HUES64 (cell line): ENCODE measurements around the gene B4GALT2.
A peak's percentile ranks its signal among the peaks of the same experiment; 100 is the strongest.

ENCODE experiments used
- H3K27ac ChIP-seq: 2 replicates; pipeline ENCODE4 v1.7.0; 2013; ENCODE audit warnings: low read depth, low read length, inconsistent platforms
- H3K27me3 ChIP-seq: 2 replicates; pipeline ENCODE4 v1.6.1; 2013; ENCODE audit warnings: mild to moderate bottlenecking, low read length; ENCODE audit not compliant: insufficient read depth
- H3K36me3 ChIP-seq: 2 replicates; pipeline ENCODE4 v1.6.1; 2013; ENCODE audit warnings: mild to moderate bottlenecking, low read length; ENCODE audit not compliant: insufficient read depth
- H3K4me1 ChIP-seq: 2 replicates; pipeline ENCODE4 v1.6.1; 2013; ENCODE audit warnings: mild to moderate bottlenecking, low read length, moderate library complexity; ENCODE audit not compliant: insufficient read depth
- H3K4me3 ChIP-seq: 2 replicates; pipeline ENCODE4 v1.5.1; 2013; ENCODE audit warnings: mild to moderate bottlenecking, low read length, moderate library complexity
- H3K9ac ChIP-seq: 2 replicates; pipeline ENCODE4 v1.6.1; 2013; ENCODE audit warnings: mild to moderate bottlenecking, low read depth, low read length
- H3K9me3 ChIP-seq: 2 replicates; pipeline ENCODE4 v1.6.1; 2013; ENCODE audit warnings: low read depth, low read length; ENCODE audit not compliant: insufficient read depth
- WGBS: fragments of 150-250, 120-280 bp; methylation state at CpG from one replicate; pipeline ENCODE4 v1.1.7; 2013; ENCODE audit warnings: missing lambda C conversion rate; 5-methylcytosine and 5-hydroxymethylcytosine counted together

The B4GALT2 gene

DNA sequence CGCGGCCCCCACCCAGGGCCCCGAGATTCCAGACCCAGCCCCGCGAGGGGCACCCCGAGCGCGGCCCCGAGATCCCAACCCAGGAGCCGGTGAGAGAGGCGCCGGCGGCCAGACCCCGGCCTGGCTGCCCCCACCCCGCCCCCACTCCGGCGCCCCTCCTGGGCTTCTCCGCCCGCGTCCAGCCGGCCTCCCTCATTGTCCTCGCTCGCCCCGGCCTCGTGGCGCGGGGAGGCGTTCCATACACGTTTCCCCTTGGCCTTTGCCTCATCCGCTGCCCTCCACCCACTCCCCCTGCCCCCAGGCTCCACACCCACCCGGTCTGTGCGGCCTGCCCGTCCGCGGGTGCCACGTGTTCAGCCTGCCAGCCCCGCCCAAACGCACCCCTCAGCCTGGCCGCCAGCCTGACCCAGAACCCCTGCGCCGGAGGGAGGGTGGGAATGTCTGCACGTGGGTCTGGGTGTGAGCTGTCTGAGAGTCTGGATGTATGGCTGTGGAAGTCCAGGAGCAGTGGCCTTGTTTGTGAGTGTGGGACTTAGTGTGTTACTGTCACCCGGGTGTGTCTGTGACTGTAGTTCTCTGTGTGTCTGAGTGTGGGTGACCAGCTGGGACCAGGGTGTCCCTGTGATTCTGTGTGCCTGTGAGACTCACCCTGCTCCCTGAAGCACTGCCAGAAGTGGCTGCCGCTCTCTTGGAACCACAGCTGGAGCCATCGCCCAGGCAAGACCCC lies 681 bp downstream of the B4GALT2 start:
- Histone ChIP-seq H3K36me3 (peaks cover 44% of the 10 kb centered on the region), H3K27ac (no peak overlapping the region)
- WGBS = 4% methylated on average over 45 of the region's 45 CpGs

DNA sequence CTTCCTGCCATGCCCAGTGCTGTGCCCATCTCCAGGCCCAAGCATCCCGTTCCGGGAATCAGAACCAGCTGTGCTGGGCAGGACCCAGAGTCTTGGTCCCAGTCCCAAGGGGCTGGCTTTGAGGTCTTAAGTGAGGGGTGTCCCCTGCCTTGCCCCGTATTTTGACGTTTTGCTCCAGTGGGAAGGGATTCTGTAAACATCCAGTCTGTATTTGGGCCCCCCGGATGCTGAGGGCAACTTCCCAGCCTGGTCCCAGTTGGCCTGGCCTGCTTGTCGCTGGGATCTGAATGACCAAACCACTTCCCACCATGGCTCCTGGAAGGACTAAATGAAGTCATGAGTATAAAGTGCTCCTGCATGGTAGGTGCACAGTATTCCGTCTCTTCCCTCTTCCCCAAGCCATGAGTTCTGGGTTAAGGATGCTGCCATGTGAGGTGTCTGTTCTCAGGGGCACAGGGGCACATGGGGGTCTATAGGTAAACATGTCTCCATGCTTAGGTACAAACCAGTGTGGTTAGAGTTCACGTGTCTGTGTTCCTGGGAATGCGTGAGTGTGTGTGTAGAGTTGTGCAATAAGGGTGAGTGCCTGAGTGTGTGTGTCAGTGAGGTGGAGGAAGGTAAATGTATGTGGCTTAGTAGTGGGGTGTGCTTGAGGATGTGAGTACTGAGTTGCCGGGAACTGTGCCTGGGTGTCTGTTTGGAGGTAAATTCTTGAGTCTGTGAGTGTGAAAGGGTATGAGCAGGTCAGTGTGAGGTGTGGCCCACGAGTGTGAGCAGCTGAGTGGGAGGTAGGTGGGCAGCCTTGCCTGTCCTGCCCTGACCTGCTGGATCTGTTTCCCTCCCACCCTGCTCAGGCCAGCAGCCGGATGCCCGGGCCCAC lies 1.5 kb downstream of the B4GALT2 start:
- Histone ChIP-seq H3K27ac (no peak overlapping the region), H3K27me3 (no peaks in the 10 kb centered on the region), H3K4me3 (peak overlapping the region; percentile 88), H3K36me3 (peaks cover 51% of the 10 kb centered on the region), H3K9me3 (no peaks in the 10 kb centered on the region), H3K9ac (peak overlapping the region; percentile 77), H3K4me1 (peaks cover 16% of the 10 kb centered on the region; the same call in 1 of the 2 replicates)
- 85% methylated on average over 13 of the region's 13 CpGs for WGBS

More for the DNA sequence above, 681 bp downstream of the B4GALT2 start:
- peaks cover 16% of the 10 kb centered on the region; the same call in 1 of the 2 replicates for H3K4me1 ChIP-seq
- H3K27me3 ChIP-seq = no peaks in the 10 kb centered on the region
- H3K9ac ChIP-seq = peak overlapping the region; percentile 77
- H3K4me3 ChIP-seq = peak overlapping the region; percentile 88
- no peaks in the 10 kb centered on the region for H3K9me3 ChIP-seq

DNA sequence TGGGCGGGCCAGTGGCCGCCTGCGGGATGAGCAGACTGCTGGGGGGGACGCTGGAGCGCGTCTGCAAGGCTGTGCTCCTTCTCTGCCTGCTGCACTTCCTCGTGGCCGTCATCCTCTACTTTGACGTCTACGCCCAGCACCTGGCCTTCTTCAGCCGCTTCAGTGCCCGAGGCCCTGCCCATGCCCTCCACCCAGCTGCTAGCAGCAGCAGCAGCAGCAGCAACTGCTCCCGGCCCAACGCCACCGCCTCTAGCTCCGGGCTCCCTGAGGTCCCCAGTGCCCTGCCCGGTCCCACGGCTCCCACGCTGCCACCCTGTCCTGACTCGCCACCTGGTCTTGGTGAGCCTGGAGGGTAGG lies 2.1 kb downstream of the B4GALT2 start:
- Histone ChIP-seq H3K9me3 (no peaks in the 10 kb centered on the region), H3K36me3 (peaks cover 56% of the 10 kb centered on the region), H3K4me3 (no peak overlapping the region), H3K9ac (no peak overlapping the region), H3K27me3 (no peaks in the 10 kb centered on the region), H3K27ac (no peak overlapping the region), H3K4me1 (peaks cover 12% of the 10 kb centered on the region; the same call in 1 of the 2 replicates)
- WGBS = 92% methylated on average over 20 of the region's 20 CpGs

DNA sequence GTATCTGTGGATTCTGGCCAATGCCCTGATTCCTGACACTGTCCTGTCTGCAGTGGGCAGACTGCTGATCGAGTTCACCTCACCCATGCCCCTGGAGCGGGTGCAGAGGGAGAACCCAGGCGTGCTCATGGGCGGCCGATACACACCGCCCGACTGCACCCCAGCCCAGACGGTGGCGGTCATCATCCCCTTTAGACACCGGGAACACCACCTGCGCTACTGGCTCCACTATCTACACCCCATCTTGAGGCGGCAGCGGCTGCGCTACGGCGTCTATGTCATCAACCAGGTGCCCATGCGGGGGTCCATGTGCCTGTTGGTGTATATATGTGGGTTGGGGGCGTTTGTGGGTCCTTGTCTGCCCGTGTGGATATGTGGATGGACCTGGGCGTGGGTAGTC lies 2.6 kb downstream of the B4GALT2 start:
- Histone ChIP-seq H3K4me3 (no peak overlapping the region), H3K9me3 (no peaks in the 10 kb centered on the region), H3K27ac (no peak overlapping the region), H3K4me1 (peaks cover 12% of the 10 kb centered on the region; the same call in 1 of the 2 replicates), H3K9ac (no peak overlapping the region), H3K27me3 (no peaks in the 10 kb centered on the region), H3K36me3 (peaks cover 54% of the 10 kb centered on the region)
- 97% methylated on average over 20 of the region's 20 CpGs for WGBS

DNA sequence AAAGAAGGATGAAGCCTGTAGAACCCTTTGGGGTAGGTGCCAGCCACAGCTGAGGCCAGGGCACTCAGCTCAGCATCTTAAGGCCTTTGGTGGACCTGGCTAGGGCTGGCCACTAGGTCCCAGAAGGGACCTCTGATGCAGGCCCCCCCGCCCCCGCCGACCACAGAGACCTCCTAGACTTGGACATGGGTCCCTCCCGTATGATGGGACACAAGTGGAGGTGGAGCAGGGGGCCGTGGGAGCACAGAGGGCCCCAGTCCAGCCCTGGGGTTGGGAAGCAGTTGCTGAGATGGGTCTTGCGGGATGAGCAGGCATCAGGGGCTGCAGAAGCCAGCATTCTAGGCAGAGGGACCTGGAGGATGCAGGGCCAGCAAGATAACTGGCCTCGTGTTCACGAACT lies 3.2 kb downstream of the B4GALT2 start:
- H3K27me3 ChIP-seq = no peaks in the 10 kb centered on the region
- no peak overlapping the region for H3K4me3 ChIP-seq
- H3K9ac ChIP-seq = no peak overlapping the region
- 93% methylated on average over 8 of the region's 8 CpGs for WGBS
- H3K4me1 ChIP-seq = peaks cover 12% of the 10 kb centered on the region; the same call in 1 of the 2 replicates
- H3K27ac ChIP-seq = no peak overlapping the region
- H3K9me3 ChIP-seq = no peaks in the 10 kb centered on the region
- H3K36me3 ChIP-seq = peaks cover 53% of the 10 kb centered on the region

DNA sequence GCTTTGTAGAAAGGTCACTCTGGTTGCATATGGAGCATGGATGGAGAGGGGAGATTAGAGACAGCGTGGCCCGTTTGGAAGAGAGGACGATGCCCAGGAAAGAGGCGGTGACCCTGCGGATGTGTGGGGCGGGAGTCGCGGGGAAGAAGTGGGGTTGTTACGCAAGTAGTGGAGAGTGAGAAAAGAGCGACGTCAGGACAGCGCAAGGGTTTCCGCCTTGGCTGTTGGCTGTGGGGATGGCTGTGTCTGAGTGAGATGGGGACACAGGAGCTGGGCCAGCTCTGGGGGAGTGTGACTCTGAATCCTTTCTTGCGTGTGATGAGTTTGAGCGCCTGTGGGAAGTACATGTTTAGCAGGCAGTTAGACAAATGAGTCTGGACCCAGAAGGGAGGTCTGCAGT lies 3.8 kb downstream of the B4GALT2 start:
- Histone ChIP-seq H3K9ac (no peak overlapping the region), H3K36me3 (peaks cover 49% of the 10 kb centered on the region)

DNA sequence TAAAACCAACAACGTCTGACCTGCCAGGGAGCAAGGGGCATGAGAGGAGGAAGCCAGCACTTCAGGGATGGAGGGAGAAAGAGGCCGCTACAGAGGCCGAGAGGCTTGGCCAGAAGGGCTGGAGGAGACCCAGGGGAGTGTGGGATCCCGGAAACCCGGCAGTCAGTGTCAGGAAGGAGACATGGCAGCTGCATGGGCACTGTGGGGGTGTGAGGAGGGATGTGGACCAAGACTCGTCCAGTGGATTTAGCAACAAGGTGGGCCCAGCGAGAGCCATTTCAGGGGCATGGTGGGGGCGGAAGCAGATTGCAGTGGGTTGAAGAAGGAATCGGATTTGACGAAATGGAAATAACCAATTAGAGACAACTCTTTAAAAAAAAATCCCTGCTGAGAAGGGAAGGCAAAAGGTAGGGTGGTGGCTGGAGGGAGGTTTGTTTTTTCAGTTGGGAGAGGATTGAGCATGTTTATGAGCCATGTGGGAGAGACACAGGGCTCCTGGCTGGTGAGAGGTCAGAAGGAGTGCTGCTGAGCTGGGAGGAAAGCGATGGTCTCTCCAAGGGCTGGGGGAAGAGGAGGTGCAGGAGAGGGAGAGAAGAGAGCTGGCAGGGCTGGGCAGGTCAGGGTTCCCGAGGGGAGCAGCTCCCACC lies 4.4 kb downstream of the B4GALT2 start:
- Histone ChIP-seq H3K9ac (no peak overlapping the region), H3K4me3 (no peak overlapping the region), H3K27me3 (no peaks in the 10 kb centered on the region), H3K4me1 (peaks cover 8% of the 10 kb centered on the region; the same call in 1 of the 2 replicates), H3K36me3 (peaks cover 44% of the 10 kb centered on the region), H3K27ac (no peak overlapping the region), H3K9me3 (no peaks in the 10 kb centered on the region)
- WGBS = 88% methylated on average over 12 of the region's 12 CpGs

More for the DNA sequence above, 3.8 kb downstream of the B4GALT2 start:
- Histone ChIP-seq H3K27me3 (no peaks in the 10 kb centered on the region), H3K27ac (no peak overlapping the region), H3K4me1 (peaks cover 12% of the 10 kb centered on the region; the same call in 1 of the 2 replicates), H3K9me3 (no peaks in the 10 kb centered on the region), H3K4me3 (no peak overlapping the region)
- WGBS = 92% methylated on average over 15 of the region's 15 CpGs

DNA sequence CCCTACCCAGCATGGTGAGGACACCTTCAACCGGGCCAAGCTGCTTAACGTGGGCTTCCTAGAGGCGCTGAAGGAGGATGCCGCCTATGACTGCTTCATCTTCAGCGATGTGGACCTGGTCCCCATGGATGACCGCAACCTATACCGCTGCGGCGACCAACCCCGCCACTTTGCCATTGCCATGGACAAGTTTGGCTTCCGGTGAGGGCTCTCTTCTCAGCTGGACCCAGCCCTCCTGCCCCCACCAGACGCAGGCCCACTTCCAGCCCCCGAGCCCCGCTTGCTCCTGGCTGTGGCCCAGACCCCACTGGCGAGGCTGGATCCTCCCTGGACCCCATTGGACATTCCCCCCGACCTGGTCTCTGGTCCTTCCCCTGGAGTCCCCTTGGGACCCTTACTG lies 5.8 kb downstream of the B4GALT2 start:
- Histone ChIP-seq H3K4me3 (no peak overlapping the region), H3K27ac (no peak overlapping the region)

DNA sequence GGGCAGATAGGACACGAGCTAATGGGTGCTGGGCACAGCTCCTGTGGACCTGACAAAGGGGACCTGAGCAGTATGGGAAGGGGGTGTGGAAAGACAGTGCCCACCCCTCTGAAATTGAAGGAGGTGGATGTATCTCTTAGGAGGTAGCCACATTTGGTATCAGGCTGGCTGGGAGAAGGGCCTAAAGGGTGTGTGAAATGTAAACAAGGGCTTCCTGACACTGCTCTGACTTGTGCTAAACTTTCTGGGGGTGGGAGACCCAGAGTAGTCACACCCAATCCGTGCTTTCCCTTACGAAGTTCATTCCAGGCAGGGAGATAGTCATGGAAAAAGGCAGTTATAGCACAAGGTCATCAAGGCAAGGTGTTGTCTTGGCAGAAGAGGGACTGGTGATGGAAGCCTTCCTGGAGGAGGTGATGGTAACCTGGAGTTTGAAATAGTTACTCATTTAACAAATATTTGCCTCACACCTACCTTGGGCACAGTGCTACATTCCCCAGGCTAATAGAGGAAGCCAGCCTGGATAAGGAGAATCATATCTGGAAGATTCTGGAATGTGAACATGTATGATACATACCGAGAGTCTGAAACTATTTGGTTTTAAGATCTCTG lies 7.1 kb downstream of the B4GALT2 start:
- Histone ChIP-seq H3K9ac (no peak overlapping the region), H3K4me1 (no peaks in the 10 kb centered on the region), H3K9me3 (no peaks in the 10 kb centered on the region), H3K27me3 (no peaks in the 10 kb centered on the region), H3K27ac (no peak overlapping the region), H3K4me3 (no peak overlapping the region), H3K36me3 (peaks cover 44% of the 10 kb centered on the region)
- 91% methylated on average over 4 of the region's 4 CpGs for WGBS

More for the DNA sequence above, 5.8 kb downstream of the B4GALT2 start:
- Histone ChIP-seq H3K4me1 (peaks cover 5% of the 10 kb centered on the region; the same call in 1 of the 2 replicates), H3K36me3 (peaks cover 44% of the 10 kb centered on the region), H3K27me3 (no peaks in the 10 kb centered on the region), H3K9ac (no peak overlapping the region), H3K9me3 (no peaks in the 10 kb centered on the region)
- WGBS = 95% methylated on average over 16 of the region's 16 CpGs

DNA sequence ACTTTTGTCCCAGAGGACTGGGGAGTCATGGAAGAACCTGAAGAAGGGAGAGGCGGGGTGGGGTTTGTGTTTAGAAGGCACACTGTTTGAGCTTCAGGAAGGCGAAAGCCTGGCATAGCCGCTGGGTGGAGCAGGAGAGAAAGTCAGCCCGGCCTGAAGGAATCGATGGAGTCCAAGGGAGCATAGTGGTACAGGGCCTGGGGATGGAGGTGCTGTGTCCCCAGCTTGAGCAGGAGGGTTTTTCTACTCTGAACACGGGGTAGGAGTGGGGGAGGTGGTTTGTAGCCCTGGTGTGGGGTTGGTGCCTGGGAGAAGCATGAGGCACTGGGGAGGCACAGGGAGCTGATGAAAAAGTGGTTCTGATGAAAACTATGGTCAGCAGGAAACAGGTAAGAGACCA lies 7.7 kb downstream of the B4GALT2 start:
- Histone ChIP-seq H3K27me3 (no peaks in the 10 kb centered on the region), H3K4me1 (no peaks in the 10 kb centered on the region), H3K9ac (no peak overlapping the region), H3K9me3 (no peaks in the 10 kb centered on the region), H3K36me3 (peaks cover 39% of the 10 kb centered on the region), H3K27ac (no peak overlapping the region), H3K4me3 (no peak overlapping the region)
- 88% methylated on average over 6 of the region's 6 CpGs for WGBS
